Measurements from ENCODE around the gene RBMS3.

GRCh38 chr3:29312395-29312794, 31.5 kb downstream of the RBMS3 start:
- TF ChIP-seq CTCF (IDR thresholded peaks at IDR 0.05) (no peak), EZH2 (IDR thresholded peaks at IDR 0.05) (no peak)
